Sigmoid colon (tissue), 4 donors: Measurements from ENCODE around the gene GNG3.

Source experiments
- CTCF ChIP-seq, 4 experiments: fragments of 450-650 bp in 3 of 4; fragments of 200-600 bp in 1 of 4; IDR thresholded peaks; one replicate each; pipeline ENCODE4 v1.5.1; 2016 to 2019; ENCODE audit warnings: antibody characterized with exemption in 4 of 4, mild to moderate bottlenecking in 3 of 4, moderate library complexity in 2 of 4
- EP300 ChIP-seq, 4 donors: sonication (generic); formaldehyde crosslinking; IDR thresholded peaks; one replicate each; pipeline ENCODE4 v1.6.1; 2017; ENCODE audit warnings: antibody characterized with exemption in 4 of 4
- POLR2A ChIP-seq, 2 donors: fragments of 450-650 bp; IDR thresholded peaks; one replicate each; pipeline ENCODE4 v1.6.1; 2016; ENCODE audit warnings: antibody characterized with exemption in 2 of 2, mild to moderate bottlenecking in 2 of 2, moderate library complexity in 2 of 2

- TF ChIP-seq POLR2A (IDR thresholded peaks at IDR 0.05): no peak
- no peak for TF ChIP-seq EP300 (IDR thresholded peaks at IDR 0.05)
- no peak for TF ChIP-seq CTCF (IDR thresholded peaks at IDR 0.05)
Observed at GRCh38 chr11:62716816-62717215, 9.3 kb downstream of the GNG3 start.
